NOMO-1 (cell line): ENCODE measurements around the gene IER2.
"Not testable (repeated sequence)": the region's sequence is repeated elsewhere in the genome, so short reads cannot be mapped to it uniquely, and the experiment has no call there.

ENCODE experiments used
- DNase-seq, 2 experiments: peaks; one replicate each; lab custom pipeline; 2025; ENCODE audit not compliant: unreplicated experiment in 2 of 2; lab: John Stamatoyannopoulos, UW

IER2 gene

GRCh38 chr19:13162724-13163608 lies 12.8 kb downstream of the IER2 start:
- peak; percentile 91 to 94 for DNase-seq

DNA sequence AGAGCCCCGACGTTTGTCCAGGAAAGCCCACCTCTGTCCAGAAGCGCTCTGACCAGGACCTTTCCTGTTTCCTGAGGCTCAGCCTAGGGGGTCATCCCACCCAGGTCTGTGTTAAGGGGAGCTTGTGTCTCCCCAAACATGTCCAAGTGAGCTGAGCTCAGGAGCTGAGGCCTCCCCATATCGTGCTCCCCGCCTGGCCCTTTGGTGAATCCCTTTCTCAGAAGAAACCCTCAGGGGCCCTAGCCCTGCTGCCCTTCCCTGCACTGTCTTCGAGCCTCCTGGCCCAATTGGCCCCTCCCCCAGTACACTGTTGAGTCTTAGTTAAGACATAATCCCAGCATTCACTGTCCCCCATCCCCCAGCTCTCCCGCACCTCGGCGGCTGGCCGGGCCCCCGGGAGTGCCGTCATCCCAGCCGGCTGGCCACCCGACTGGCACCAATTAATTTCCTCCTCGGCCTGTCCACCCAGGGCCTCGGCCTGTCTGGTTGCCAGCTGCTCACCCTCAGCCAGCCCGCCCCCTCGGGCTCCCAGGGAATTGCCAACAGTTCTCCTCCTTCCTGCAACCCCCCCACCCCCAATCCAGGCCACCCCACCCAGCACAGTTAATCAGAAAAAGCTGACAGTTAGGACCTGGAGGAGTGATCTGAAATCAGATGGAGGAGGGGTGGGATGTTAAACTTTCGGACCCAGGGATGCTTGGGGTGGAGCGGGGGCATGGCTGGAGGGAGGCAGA lies 13.6 kb downstream of the IER2 start:
- DNase-seq, result peak; percentile 35 to 46

GRCh38 chr19:13164343-13165161 lies 14.3 kb downstream of the IER2 start:
- peak in 1 of 2 experiments; percentile 38 for DNase-seq

- no peak for DNase-seq
Measured at GRCh38 chr19:13165162-13165997, 15.2 kb downstream of the IER2 start.

- DNase-seq, result not testable (repeated sequence)
Measured at GRCh38 chr19:13166151-13166550, 15.9 kb downstream of the IER2 start.

DNA sequence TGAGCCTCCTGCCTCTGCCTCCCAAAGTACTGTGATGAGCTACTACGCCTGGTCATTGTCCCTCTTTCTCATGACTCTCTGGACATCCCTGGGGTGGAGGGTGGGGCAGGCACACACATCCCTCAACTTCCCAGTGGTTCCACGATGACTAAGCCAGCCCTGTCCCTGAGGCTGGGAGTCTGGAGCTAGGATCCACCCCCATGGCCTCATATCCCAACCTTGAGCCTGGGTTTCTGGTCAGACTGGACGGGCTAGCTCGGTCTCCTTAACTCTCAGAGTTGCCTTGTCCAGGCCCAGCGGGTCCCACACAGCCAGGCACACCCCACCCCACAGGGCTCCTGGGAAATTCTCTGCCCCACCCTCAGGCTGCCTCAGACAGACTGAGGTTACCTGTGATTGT lies 19.6 kb downstream of the IER2 start:
- no peak for DNase-seq

GRCh38 chr19:13171146-13171545 lies 20.9 kb downstream of the IER2 start:
- no peak for DNase-seq

- DNase-seq, result no peak
Measured at GRCh38 chr19:13172346-13173138, 22.3 kb downstream of the IER2 start.

GRCh38 chr19:13173139-13173737 lies 23.0 kb downstream of the IER2 start:
- DNase-seq, result no peak

DNA sequence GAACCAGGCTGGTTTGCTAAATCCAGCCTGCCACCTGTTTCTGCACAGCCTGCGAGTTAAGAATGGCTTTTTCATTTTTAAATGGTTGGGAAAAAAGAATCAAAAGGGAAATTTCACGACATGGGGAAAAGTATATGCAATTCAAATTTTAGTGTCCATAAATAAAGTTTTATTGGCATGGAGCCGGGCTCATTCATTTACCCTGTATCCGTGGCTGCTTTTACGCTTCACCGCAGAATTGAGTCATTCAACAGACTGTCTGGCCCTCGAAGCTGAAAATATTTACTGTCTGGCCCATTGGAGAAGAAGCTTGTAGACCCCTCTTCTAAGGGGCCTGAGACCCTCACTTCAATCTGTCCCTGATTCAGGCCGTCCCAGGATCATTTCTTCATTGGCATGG lies 26.1 kb downstream of the IER2 start:
- DNase-seq, result no peak

GRCh38 chr19:13177584-13177983 lies 27.4 kb downstream of the IER2 start:
- DNase-seq, result not testable (repeated sequence)

DNA sequence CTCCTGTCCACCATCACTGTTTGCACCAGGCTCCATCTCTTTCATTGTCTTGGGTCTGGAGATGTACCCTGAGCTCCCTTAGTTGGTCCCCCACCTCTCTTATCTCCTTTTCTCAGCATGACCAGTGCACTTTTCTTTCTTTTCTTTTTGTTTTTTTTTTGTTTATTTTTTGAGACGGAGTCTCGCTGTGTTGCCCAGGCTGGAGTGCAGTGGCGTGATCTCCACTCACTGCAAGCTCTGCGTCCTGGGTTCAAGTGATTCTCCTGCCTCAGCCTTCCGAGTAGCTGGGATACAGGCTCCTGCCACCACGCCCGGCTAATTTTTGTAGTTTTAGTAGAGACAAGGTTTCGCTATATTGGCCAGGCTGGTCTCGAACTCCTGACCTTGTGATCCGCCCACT lies 28.1 kb downstream of the IER2 start:
- not testable (repeated sequence) for DNase-seq

- DNase-seq, result no peak
Measured at GRCh38 chr19:13181747-13182388, 31.7 kb downstream of the IER2 start.

- DNase-seq, result not testable (repeated sequence)
Measured at GRCh38 chr19:13184926-13185325, 34.7 kb downstream of the IER2 start.

- not testable (repeated sequence) for DNase-seq
Measured at GRCh38 chr19:13185763-13186657, 35.8 kb downstream of the IER2 start.

DNA sequence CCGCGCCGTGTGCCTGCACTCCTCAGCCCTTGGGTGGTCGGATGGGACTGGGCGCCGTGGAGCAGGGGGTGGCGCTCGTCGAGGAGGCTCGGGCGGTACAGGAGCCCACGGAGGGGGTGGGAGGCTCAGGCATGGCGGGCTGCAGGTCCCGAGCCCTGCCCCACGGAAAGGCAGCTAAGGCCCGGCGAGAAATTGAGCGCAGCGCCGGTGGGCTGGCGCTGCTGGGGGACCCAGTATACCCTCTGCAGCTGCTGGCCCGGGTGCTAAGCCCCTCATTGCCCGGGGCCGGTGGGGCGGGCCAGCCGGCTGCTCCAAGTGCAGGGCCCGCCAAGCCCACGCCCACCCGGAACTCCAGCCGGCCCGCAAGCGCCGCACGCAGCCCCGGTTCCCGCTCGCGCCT lies 36.5 kb downstream of the IER2 start:
- not testable (repeated sequence) for DNase-seq

GRCh38 chr19:13187419-13187818 lies 37.2 kb downstream of the IER2 start:
- no peak for DNase-seq
